CD4-positive, alpha-beta T cell treated with Interleukin-15 for 1 hour (primary cell): ENCODE results near the gene KRT79.
"Not testable (repeated sequence)": the region's sequence is repeated elsewhere in the genome, so short reads cannot be mapped to it uniquely, and the experiment has no call there.

Experiments
- DNase-seq: peaks from one replicate; pipeline ENCODE4 v3.0.0-alpha.2; 2020

Gene KRT79

GRCh38 chr12:52860102-52860823 is 26.2 kb upstream of the KRT79 start:
- DNase-seq: no peak

- no peak for DNase-seq
Measured at GRCh38 chr12:52857500-52857899, 23.4 kb upstream of the KRT79 start.

- no peak for DNase-seq
Measured at GRCh38 chr12:52856787-52857186, 22.7 kb upstream of the KRT79 start.

GRCh38 chr12:52856077-52856476 is 22.0 kb upstream of the KRT79 start:
- DNase-seq: not testable (repeated sequence)

GRCh38 chr12:52851787-52852186 is 17.7 kb upstream of the KRT79 start:
- DNase-seq: no peak

GRCh38 chr12:52850681-52851080 is 16.6 kb upstream of the KRT79 start:
- no peak for DNase-seq

- DNase-seq: no peak
Measured at GRCh38 chr12:52849511-52849910, 15.4 kb upstream of the KRT79 start.

- no peak for DNase-seq
Measured at GRCh38 chr12:52848661-52849255, 14.6 kb upstream of the KRT79 start, which contains the start of gene KRT78. Gene KRT78, minus strand, starts transcription at chr12:52848994. Its CDS starts 64 bp downstream, at chr12:52848930.

GRCh38 chr12:52847335-52848102 is 13.4 kb upstream of the KRT79 start:
- DNase-seq: no peak

- DNase-seq: no peak
Measured at GRCh38 chr12:52846356-52846970, 12.4 kb upstream of the KRT79 start.

- DNase-seq: no peak
Measured at GRCh38 chr12:52845946-52846345, 11.8 kb upstream of the KRT79 start.

- no peak for DNase-seq
Measured at GRCh38 chr12:52844386-52844785, 10.3 kb upstream of the KRT79 start.

- DNase-seq: no peak
Measured at GRCh38 chr12:52839436-52840105, 5.5 kb upstream of the KRT79 start.

- DNase-seq: no peak
Measured at GRCh38 chr12:52838609-52839435, 4.7 kb upstream of the KRT79 start.

- no peak for DNase-seq
Measured at GRCh38 chr12:52837781-52838608, 3.9 kb upstream of the KRT79 start.

GRCh38 chr12:52837413-52837741 is 3.3 kb upstream of the KRT79 start:
- no peak for DNase-seq

GRCh38 chr12:52836491-52837412 is 2.6 kb upstream of the KRT79 start:
- DNase-seq: no peak

GRCh38 chr12:52836042-52836466 is 1.9 kb upstream of the KRT79 start:
- DNase-seq: no peak

GRCh38 chr12:52835271-52836041 is 1.3 kb upstream of the KRT79 start:
- DNase-seq: no peak
